Panc1 (cell line): Measurements from ENCODE around the gene ZSCAN23.

ENCODE experiments used
- REST ChIP-seq, 2 experiments: IDR thresholded peaks; 2 replicates each; pipeline ENCODE4 v1.6.1; 2011 to 2012; ENCODE audit warnings: low read depth in 2 of 2, control low read depth in 1 of 2, low read length in 1 of 2, mild to moderate bottlenecking in 1 of 2, moderate library complexity in 1 of 2; ENCODE audit not compliant: insufficient read depth in 1 of 2
- TCF7L2 ChIP-seq: IDR thresholded peaks from 2 replicates; pipeline ENCODE4 v1.6.1; 2011; ENCODE audit warnings: mild to moderate bottlenecking, low read depth, low read length, inconsistent platforms
- TF ChIP-seq, protein P1 (sequence below): fragments of 450-650 bp; IDR thresholded peaks from 2 replicates; pipeline ENCODE4 v1.5.1; 2017; ENCODE audit warnings: mild to moderate bottlenecking

- TF ChIP-seq, protein P1, sequence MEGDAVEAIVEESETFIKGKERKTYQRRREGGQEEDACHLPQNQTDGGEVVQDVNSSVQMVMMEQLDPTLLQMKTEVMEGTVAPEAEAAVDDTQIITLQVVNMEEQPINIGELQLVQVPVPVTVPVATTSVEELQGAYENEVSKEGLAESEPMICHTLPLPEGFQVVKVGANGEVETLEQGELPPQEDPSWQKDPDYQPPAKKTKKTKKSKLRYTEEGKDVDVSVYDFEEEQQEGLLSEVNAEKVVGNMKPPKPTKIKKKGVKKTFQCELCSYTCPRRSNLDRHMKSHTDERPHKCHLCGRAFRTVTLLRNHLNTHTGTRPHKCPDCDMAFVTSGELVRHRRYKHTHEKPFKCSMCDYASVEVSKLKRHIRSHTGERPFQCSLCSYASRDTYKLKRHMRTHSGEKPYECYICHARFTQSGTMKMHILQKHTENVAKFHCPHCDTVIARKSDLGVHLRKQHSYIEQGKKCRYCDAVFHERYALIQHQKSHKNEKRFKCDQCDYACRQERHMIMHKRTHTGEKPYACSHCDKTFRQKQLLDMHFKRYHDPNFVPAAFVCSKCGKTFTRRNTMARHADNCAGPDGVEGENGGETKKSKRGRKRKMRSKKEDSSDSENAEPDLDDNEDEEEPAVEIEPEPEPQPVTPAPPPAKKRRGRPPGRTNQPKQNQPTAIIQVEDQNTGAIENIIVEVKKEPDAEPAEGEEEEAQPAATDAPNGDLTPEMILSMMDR: no peak
- TF ChIP-seq REST (IDR thresholded peaks at IDR 0.05; ENCODE audit: insufficient read depth in 1 of 2, low read depth in 2 of 2, low read length in 1 of 2) (no peak), TCF7L2 (no peak)
Observed at GRCh38 chr6:28468056-28468455, 24.8 kb upstream of the ZSCAN23 start.
